NT2/D1 (cell line): ENCODE results near the gene THTPA.

ENCODE experiments used
- SUZ12 ChIP-seq: IDR thresholded peaks from 2 replicates; pipeline ENCODE4 v1.6.1; 2011; ENCODE audit not compliant: insufficient read length, insufficient read depth; ENCODE audit errors: extremely low read depth
- YY1 ChIP-seq: IDR thresholded peaks from 2 replicates; pipeline ENCODE4 v1.6.1; 2011; ENCODE audit not compliant: insufficient read length, insufficient read depth

DNA sequence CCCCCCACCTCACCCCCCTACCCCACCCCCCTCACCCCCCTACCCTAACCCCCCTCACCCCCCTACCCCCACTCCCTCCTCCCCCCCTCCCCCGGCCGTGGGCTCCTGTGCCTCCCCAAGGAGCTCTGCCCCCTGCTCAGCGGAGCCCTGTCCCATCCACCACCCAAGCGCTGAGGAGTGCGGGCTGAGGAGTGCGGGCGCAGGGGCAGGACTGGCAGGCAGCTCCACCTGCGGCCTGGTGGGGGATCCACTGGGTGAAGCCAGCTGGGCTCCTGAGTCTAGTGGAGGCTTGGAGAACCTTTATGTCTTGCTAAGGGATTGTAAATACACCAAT lies 24.8 kb downstream of the THTPA start:
- TF ChIP-seq SUZ12 (no peak), YY1 (no peak)
